H1 (cell line): ENCODE results near the gene TAF11L13. TPM values are rescaled to one million over a fixed set of nuclear protein-coding genes. Genes with fewer than 3 reads are reported as not detected.

Experiments
- ATF2 ChIP-seq: IDR thresholded peaks from 2 replicates; pipeline ENCODE4 v1.6.1; 2012; ENCODE audit warnings: low read length, inconsistent platforms
- CHD7 ChIP-seq: fragments of 300-600 bp; sonication (generic); IDR thresholded peaks from 2 replicates; pipeline ENCODE4 v1.7.1; 2012; ENCODE audit warnings: low read length, moderate library complexity, mild to moderate bottlenecking, inconsistent platforms; ENCODE audit not compliant: insufficient replicate concordance
- CTBP2 ChIP-seq: IDR thresholded peaks from 2 replicates; pipeline ENCODE4 v1.7.0; 2011; ENCODE audit warnings: borderline replicate concordance, mild to moderate bottlenecking, moderate library complexity, mixed read lengths, low read length; ENCODE audit not compliant: insufficient read depth, insufficient read length
- EZH2 ChIP-seq: fragments of 200-600 bp; sonication (generic); IDR thresholded peaks from 2 replicates; pipeline ENCODE4 v1.7.1; 2012; ENCODE audit warnings: low read depth, mild to moderate bottlenecking, moderate library complexity, low read length, inconsistent platforms; ENCODE audit not compliant: severe bottlenecking
- HDAC6 ChIP-seq: IDR thresholded peaks from one replicate; pipeline ENCODE4 v1.7.1; 2012; ENCODE audit warnings: low read depth, mild to moderate bottlenecking, inconsistent platforms, low read length, moderate library complexity
- SP2 ChIP-seq: IDR thresholded peaks from 2 replicates; pipeline ENCODE4 v1.6.1; 2012; ENCODE audit warnings: mild to moderate bottlenecking, low read length, inconsistent platforms
- polyA plus RNA-seq, 7 experiments: library from polyadenylated mRNA; depleted of rRNA in 3 of 7; stranded (reverse) in 5 of 7; unstranded in 2 of 7; fragments of >200 nt in 5 of 7; fragments of 200-250 nt in 2 of 7; gene quantifications; 1 replicate in 5 of 7; 2 replicates in 1 of 7; 4 replicates in 1 of 7; pipeline versions ENCODE4 v1.2.1 to v1.2.3, GENCODE V29; 2011 to 2013; ENCODE audit warnings: missing spikeins in 2 of 7, mixed read lengths in 2 of 7
- total RNA-seq: library from RNA; stranded (reverse); fragmentation: NEBNext Ultra II Directional; extraction: Animal tissue kit (Norgen Biotek cat#: 25700); gene quantifications from 2 replicates; pipeline ENCODE4 v1.2.1, GENCODE V29; 2021

Gene TAF11L13
- total and polyA plus RNA-seq, 2 of the 8 experiments (the other 6 are each of a cell fraction or from before 2014, with no cell fraction given) = not detected

- no peak for TF ChIP-seq CHD7
- no peak for TF ChIP-seq ATF2
- TF ChIP-seq EZH2 = no peak
- TF ChIP-seq HDAC6 = no peak
- TF ChIP-seq SP2 = no peak
- no peak for TF ChIP-seq CTBP2
- TF ChIP-seq, all 59 proteins: peak for 0
Measured at GRCh38 chr5:17666726-17667235, 34.9 kb downstream of the TAF11L13 start (continued).
